SJCRH30 (cell line): Measurements from ENCODE around the gene OCA2. TPM values are rescaled to one million over a fixed set of nuclear protein-coding genes. Genes with fewer than 3 reads are reported as not detected.
"Not testable (repeated sequence)": the region's sequence is repeated elsewhere in the genome, so short reads cannot be mapped to it uniquely, and the experiment has no call there.

Experiments used
- DNase-seq, 2 experiments: peaks; one replicate each; pipeline ENCODE4 v3.0.0-alpha.2; 2015 to 2020
- H3K27ac ChIP-seq: fragments of 250-450 bp; sonication (Bioruptor Pico); 2 replicates; pipeline ENCODE4 v1.5.1; 2020; ENCODE audit warnings: mild to moderate bottlenecking, moderate library complexity
- H3K27me3 ChIP-seq: fragments of 250-450 bp; sonication (Bioruptor Pico); 2 replicates; pipeline ENCODE4 v1.5.1; 2020; ENCODE audit warnings: mild to moderate bottlenecking, moderate library complexity
- H3K36me3 ChIP-seq: fragments of 250-450 bp; sonication (Bioruptor Pico); 2 replicates; pipeline ENCODE4 v1.5.1; 2020; ENCODE audit warnings: mild to moderate bottlenecking, moderate library complexity
- H3K4me1 ChIP-seq: fragments of 250-450 bp; sonication (Bioruptor Pico); 2 replicates; pipeline ENCODE4 v1.5.1; 2020; ENCODE audit warnings: mild to moderate bottlenecking, moderate library complexity
- H3K4me3 ChIP-seq: fragments of 250-450 bp; sonication (Bioruptor Pico); 2 replicates; pipeline ENCODE4 v1.5.1; 2020; ENCODE audit warnings: mild to moderate bottlenecking, moderate library complexity
- H3K9me3 ChIP-seq: fragments of 250-450 bp; sonication (Bioruptor Pico); replicated peaks from 2 replicates; pipeline ENCODE4 v1.5.1; 2020; ENCODE audit warnings: mild to moderate bottlenecking, moderate library complexity
- total RNA-seq: library from RNA; depleted of rRNA; stranded (reverse); fragments of >200 nt; shearing (Covaris generic); gene quantifications from 2 replicates; pipeline ENCODE4 v1.2.3, GENCODE V29; 2014

Gene OCA2
- total RNA-seq, 1 experiment from 2014 or later, result not detected

GRCh38 chr15:28125673-28126651 is 26.8 kb upstream of the OCA2 start:
- no peaks in the 10 kb centered on the region for H3K9me3 ChIP-seq
- no peak overlapping the region for H3K4me3 ChIP-seq
- no peaks in the 10 kb centered on the region for H3K4me1 ChIP-seq
- no peak overlapping the region for H3K27ac ChIP-seq
- H3K36me3 ChIP-seq, result peaks cover 8% of the 10 kb centered on the region; the same call in 1 of the 2 replicates
- H3K27me3 ChIP-seq, result no peaks in the 10 kb centered on the region
- DNase-seq, result peak in 1 of 2 experiments; percentile 73

DNA sequence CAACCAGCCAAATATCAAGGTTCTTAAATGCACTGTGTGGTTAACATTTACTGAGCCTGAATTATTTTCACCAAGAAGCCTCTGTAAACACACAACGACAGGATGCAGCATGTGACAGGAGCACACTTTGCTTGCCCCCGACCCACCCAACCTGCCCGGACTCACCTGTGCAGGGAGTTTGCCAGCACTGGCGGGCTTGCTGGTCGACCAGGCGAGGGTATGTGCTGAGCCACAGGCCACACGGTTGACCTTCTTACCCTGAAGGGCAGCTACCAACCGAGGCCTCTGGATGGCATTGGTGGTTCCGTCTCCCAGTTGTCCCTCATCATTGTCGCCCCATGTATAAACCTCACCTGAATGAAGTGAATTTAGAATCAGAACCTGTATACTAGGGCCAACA is 25.7 kb upstream of the OCA2 start:
- peaks cover 15% of the 10 kb centered on the region; the same call in 1 of the 2 replicates for H3K36me3 ChIP-seq
- H3K4me1 ChIP-seq, result no peaks in the 10 kb centered on the region
- no peak overlapping the region for H3K27ac ChIP-seq
- no peaks in the 10 kb centered on the region for H3K9me3 ChIP-seq
- H3K4me3 ChIP-seq, result no peak overlapping the region
- no peaks in the 10 kb centered on the region for H3K27me3 ChIP-seq
- no peak for DNase-seq

GRCh38 chr15:28123408-28124023 is 24.4 kb upstream of the OCA2 start:
- H3K4me3 ChIP-seq, result no peak overlapping the region
- H3K4me1 ChIP-seq, result no peaks in the 10 kb centered on the region
- H3K27me3 ChIP-seq, result no peaks in the 10 kb centered on the region
- H3K36me3 ChIP-seq, result peaks cover 17% of the 10 kb centered on the region; the same call in 1 of the 2 replicates
- H3K27ac ChIP-seq, result no peak overlapping the region
- DNase-seq, result peak; percentile 68 to 79
- H3K9me3 ChIP-seq, result no peaks in the 10 kb centered on the region

DNA sequence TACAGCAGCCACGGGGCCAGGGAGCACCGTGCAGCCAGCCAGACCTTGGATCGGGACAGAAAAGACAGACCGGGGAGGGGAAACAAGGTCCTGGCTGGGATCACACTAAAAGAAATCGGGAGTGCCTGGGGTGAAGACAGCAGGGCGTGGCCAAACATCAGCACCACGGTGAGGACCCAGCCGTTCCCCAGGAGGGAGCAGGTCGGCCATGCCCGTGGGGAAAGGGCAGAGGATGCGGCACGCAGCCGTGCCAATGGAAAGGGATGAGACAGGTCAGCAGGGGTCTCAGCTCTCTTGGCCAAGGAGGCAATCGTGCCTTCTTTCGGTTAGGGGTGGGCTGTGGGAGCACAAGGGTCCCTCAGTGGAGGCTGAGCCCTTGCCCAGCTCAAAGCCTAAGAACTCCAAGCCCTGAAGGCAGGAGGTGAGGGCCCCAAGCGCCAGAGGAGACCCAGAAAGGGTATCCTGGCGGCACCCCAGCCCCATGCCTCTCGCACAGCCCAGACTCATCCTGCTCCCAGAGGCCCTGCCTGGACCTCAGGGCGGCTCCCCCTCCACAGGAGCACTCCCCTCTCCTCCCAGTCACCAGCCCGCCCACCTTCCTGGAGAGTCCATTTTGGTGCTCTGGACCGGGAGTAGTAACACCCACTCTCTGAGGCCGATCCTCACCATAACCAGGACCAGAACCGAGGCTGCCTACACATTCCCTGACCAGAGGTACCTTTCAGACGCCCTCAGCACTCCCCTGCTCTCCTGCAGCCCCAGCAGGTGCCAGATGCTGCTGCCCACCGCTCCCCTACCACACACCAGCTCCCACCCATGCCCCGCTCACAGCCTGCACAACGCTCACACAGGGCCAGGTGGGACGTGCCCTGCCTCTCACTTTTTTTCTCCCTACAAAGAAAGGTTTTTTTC is 23.2 kb upstream of the OCA2 start:
- Histone ChIP-seq H3K4me1 (no peaks in the 10 kb centered on the region), H3K4me3 (no peak overlapping the region), H3K27ac (no peak overlapping the region), H3K36me3 (peaks cover 23% of the 10 kb centered on the region), H3K9me3 (no peaks in the 10 kb centered on the region), H3K27me3 (no peaks in the 10 kb centered on the region)
- no peak for DNase-seq

- H3K4me3 ChIP-seq, H3K4me1 ChIP-seq, DNase-seq, H3K27me3 ChIP-seq, H3K9me3 ChIP-seq, H3K27ac ChIP-seq: not testable (repeated sequence)
- peaks cover 23% of the 10 kb centered on the region for H3K36me3 ChIP-seq
These were observed 22.5 kb upstream of the OCA2 start for GRCh38 chr15:28121577-28121976.

DNA sequence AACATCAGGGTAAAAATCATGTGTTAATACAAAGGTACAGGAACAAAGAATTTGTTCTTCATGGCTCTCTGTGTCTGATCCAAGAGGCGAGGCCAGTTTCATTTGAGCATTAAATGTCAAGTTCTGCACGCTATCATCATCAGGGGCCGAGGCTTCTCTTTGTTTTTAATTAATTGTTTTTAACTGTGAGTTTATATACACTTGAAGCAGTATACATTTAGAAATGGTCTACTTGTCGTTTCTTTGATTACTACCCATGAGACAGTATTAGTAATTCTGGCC is 21.2 kb upstream of the OCA2 start:
- no peak overlapping the region for H3K27ac ChIP-seq
- no peak for DNase-seq
- H3K36me3 ChIP-seq, result peaks cover 23% of the 10 kb centered on the region
- no peaks in the 10 kb centered on the region for H3K9me3 ChIP-seq
- no peaks in the 10 kb centered on the region for H3K27me3 ChIP-seq
- no peak overlapping the region for H3K4me3 ChIP-seq
- no peaks in the 10 kb centered on the region for H3K4me1 ChIP-seq

GRCh38 chr15:28118531-28118930 is 19.4 kb upstream of the OCA2 start:
- H3K36me3 ChIP-seq, result peaks cover 30% of the 10 kb centered on the region
- no peak for DNase-seq

GRCh38 chr15:28118083-28118482 is 19.0 kb upstream of the OCA2 start:
- no peak overlapping the region for H3K4me3 ChIP-seq
- H3K9me3 ChIP-seq, result no peaks in the 10 kb centered on the region
- H3K36me3 ChIP-seq, result peaks cover 27% of the 10 kb centered on the region
- H3K27me3 ChIP-seq, result no peaks in the 10 kb centered on the region
- no peaks in the 10 kb centered on the region for H3K4me1 ChIP-seq
- no peak for DNase-seq
- no peak overlapping the region for H3K27ac ChIP-seq

More at GRCh38 chr15:28118531-28118930, 19.4 kb upstream of the OCA2 start:
- H3K9me3 ChIP-seq, result no peaks in the 10 kb centered on the region
- no peaks in the 10 kb centered on the region for H3K27me3 ChIP-seq
- H3K4me3 ChIP-seq, result no peak overlapping the region
- H3K4me1 ChIP-seq, result no peaks in the 10 kb centered on the region
- no peak overlapping the region for H3K27ac ChIP-seq

- peaks cover 26% of the 10 kb centered on the region for H3K36me3 ChIP-seq
- H3K27ac ChIP-seq, result no peak overlapping the region
- H3K9me3 ChIP-seq, result no peaks in the 10 kb centered on the region
These were observed 18.4 kb upstream of the OCA2 start for GRCh38 chr15:28117432-28117990.

DNA sequence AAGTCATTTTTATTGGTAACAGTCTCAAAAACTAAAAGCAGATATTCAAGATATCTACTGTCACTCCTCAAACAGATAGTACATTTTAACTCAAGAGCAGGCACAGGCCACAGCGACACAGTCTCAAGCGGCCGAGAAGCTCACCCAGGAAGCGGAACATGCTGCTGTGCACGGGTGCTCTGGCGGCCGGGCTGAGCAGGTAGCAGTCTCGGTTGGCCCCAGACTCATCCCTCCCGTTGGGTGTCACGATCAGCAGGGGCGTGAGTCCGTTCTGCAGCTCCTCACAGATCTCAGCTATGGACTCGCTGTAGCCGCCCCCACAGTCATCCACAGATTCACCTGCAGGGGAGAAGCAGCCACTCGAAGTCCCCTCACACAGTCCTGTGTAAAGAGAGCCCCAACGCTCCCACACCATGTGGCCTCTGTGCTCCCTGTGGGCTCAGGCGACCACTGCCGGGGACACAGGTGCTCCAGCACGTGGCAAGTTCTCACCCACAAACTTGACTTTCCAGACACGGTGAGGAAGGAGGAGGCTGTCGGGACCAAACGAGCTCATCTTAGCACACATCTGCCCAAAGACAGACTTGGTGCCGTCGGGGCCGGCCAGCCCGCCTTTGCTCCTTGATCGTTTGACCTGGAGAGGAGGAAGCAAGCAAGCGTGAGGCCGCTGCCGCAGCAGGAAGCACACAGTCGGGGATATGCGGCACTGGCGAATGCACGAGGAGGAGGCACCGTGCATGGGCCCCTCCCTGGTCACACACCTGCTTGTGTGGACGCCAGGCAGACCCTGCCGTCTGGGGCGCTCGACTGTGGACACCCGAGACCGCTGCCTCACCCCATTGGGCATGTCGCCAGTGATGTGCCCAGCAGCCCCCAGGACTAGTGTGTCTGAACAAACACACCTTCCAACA is 17.7 kb upstream of the OCA2 start:
- no peak for DNase-seq
- Histone ChIP-seq H3K4me3 (no peak overlapping the region), H3K4me1 (no peaks in the 10 kb centered on the region), H3K36me3 (peaks cover 32% of the 10 kb centered on the region), H3K9me3 (no peaks in the 10 kb centered on the region), H3K27me3 (no peaks in the 10 kb centered on the region), H3K27ac (no peak overlapping the region)

More at GRCh38 chr15:28117432-28117990, 18.4 kb upstream of the OCA2 start:
- Histone ChIP-seq H3K4me1 (no peaks in the 10 kb centered on the region), H3K27me3 (no peaks in the 10 kb centered on the region), H3K4me3 (no peak overlapping the region)
- no peak for DNase-seq

- H3K4me1 ChIP-seq, result no peaks in the 10 kb centered on the region
- no peak for DNase-seq
- H3K27ac ChIP-seq, result no peak overlapping the region
- peaks cover 31% of the 10 kb centered on the region for H3K36me3 ChIP-seq
- H3K9me3 ChIP-seq, result no peaks in the 10 kb centered on the region
- no peak overlapping the region for H3K4me3 ChIP-seq
- no peaks in the 10 kb centered on the region for H3K27me3 ChIP-seq
These were observed 16.8 kb upstream of the OCA2 start for GRCh38 chr15:28115871-28116270.

DNA sequence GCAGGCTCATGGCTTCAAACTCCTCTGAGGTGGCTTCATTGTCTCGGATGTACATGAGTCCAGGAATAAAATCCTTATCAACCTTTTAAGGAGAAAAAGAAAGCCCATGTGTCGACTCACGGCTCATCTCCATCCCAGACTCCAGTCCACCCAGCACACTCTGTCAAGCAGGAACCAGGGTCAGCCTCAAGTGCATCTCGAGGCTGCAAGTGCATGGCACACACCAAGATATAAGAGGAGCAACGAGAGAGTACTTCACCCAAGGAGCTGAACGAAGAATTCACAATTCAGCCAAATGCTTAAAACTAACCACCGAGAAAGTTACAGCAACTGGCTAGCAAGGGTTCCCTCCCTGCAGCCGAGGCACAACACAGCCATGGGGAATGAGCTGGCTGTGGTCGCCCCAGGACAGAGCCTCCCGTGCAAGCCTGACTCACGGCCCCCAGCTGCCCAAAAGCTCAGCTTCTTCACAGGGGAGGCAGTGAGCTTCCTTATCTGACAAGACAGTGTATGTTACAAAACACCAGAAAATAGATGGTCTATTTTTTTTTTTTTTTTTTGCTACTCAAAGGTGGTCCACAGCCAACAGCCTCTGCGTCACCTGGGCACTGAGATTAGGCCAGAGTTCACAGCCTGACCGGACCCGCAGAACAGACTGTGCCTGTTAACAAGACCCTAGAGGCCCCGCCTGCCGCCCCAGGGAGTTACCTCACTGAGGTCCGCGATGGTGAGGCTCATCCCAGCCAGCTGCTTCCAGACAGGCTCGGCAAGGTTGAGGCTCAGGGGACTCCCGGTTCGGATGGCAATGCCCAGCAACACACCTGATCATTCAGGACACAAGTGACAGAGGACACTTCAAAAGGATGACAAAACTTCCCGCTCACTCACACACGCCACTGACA is 15.9 kb upstream of the OCA2 start:
- no peaks in the 10 kb centered on the region for H3K27me3 ChIP-seq
- no peaks in the 10 kb centered on the region for H3K4me1 ChIP-seq
- H3K4me3 ChIP-seq, result no peak overlapping the region
- H3K9me3 ChIP-seq, result no peaks in the 10 kb centered on the region
- H3K36me3 ChIP-seq, result peaks cover 23% of the 10 kb centered on the region
- no peak for DNase-seq
- H3K27ac ChIP-seq, result no peak overlapping the region

DNA sequence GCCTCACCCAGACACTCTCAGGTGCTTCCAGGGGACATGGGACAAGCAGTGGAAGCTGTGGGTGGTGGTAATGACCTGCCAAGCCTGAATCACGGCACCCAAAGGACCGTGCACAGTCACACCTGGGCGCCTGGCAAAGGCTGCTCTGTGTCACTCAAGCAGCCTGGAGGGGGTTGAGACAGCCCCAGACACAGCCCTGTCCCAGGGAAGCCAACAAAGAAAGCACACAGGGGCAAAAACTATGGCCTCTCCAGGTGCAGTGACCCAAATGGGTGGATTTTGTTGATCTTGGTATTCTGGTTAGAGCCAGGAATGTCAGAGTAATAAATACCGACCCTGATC is 15.0 kb upstream of the OCA2 start:
- Histone ChIP-seq H3K4me1 (no peaks in the 10 kb centered on the region), H3K27me3 (no peaks in the 10 kb centered on the region), H3K9me3 (no peaks in the 10 kb centered on the region), H3K27ac (no peak overlapping the region), H3K36me3 (peaks cover 18% of the 10 kb centered on the region), H3K4me3 (no peak overlapping the region)
- no peak for DNase-seq
